ENCODE data around the gene AK8.

Gene AK8, protein sequence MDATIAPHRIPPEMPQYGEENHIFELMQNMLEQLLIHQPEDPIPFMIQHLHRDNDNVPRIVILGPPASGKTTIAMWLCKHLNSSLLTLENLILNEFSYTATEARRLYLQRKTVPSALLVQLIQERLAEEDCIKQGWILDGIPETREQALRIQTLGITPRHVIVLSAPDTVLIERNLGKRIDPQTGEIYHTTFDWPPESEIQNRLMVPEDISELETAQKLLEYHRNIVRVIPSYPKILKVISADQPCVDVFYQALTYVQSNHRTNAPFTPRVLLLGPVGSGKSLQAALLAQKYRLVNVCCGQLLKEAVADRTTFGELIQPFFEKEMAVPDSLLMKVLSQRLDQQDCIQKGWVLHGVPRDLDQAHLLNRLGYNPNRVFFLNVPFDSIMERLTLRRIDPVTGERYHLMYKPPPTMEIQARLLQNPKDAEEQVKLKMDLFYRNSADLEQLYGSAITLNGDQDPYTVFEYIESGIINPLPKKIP

DNA sequence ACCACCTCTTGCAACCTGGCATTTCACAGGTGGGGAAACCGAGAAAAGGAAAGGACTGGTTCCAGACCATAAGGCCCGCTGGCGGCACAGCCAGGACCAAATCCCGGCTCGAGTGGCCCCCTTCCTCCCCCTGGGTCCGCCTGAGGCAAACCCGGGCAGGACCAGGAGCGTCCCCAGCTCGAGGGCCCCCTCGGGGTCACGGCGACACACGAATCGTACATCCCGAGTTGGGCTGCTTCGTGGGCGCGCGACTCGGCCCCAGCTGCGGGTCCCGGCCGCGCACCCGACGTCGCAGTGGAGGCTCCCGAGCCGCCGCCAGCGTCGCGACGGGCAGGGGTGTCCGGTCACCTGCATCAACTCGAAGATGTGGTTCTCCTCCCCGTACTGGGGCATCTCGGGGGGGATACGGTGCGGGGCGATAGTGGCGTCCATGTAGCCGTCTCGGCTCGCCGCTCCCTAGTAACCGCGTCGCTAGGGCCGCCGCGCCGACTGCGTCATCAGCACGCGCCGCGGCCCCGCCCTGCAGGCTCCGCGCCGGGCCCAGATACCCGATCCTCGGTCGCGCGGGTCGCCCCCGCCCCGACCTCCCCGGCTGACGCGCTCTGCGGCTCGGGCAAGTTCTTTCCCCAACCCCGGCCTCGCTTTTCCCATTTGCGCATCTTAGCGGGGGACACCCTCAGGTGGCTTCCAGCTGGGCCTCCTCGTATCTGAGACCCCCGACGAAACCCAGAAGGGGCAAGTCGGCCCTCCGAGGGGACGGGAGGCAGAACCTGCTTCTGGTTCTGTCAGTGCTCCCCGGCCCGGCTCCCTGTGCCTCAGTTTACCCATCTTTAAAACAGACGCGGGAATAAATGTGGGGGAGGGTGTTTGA is at the start of gene AK8:
AK8 (minus strand) TSS at position 461 of the 871 bp plus-strand sequence; CDS start at position 432, 29 bp downstream.
- H3K4me3 ChIP-seq (ENCODE audit: low read length), result peak within 1 kb of the TSS; percentile 72
- H3K4me1 ChIP-seq (ENCODE audit: control insufficient read depth, insufficient read depth, low read length), result peaks cover 10% of the 10 kb centered on the region
- no peaks in the 10 kb centered on the region for H3K36me3 ChIP-seq (ENCODE audit: control insufficient read depth, insufficient read depth, low read length)
- no peaks in the 10 kb centered on the region for H3K9me3 ChIP-seq (ENCODE audit: control insufficient read depth, low read length)
- peak within 1 kb of the TSS; percentile 97 for H3K9ac ChIP-seq (ENCODE audit: low read length)
- H3K27me3 ChIP-seq (ENCODE audit: control insufficient read depth, insufficient read depth, low read length), result peaks cover 5% of the 10 kb centered on the region

DNA sequence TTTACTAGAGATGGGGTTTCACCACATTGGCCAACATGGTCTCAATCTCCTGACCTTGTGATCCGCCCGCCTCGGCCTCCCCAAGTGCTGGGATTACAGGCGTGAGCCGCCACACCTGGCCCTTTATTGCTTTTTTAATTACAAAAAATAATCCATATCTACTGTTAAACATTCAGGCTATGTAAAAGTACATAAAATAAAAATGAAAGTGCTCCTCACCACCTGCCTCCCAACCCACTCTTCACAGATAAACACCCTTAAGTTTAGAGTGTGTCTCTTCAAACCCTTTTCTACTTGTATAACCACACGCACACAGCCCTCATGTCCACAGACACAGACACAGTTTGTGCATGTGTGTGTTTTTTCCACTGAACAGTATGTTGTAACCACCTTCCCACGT is 49.6 kb upstream of the AK8 start:
- H3K4me1 ChIP-seq (ENCODE audit: control insufficient read depth, insufficient read depth, low read length), result no peaks in the 10 kb centered on the region
- no peaks in the 10 kb centered on the region for H3K9me3 ChIP-seq (ENCODE audit: control insufficient read depth, low read length)
- H3K9ac ChIP-seq (ENCODE audit: low read length), result no peak overlapping the region
- H3K27me3 ChIP-seq (ENCODE audit: control insufficient read depth, insufficient read depth, low read length), result no peaks in the 10 kb centered on the region
- no peak overlapping the region for H3K4me3 ChIP-seq (ENCODE audit: low read length)
- H3K36me3 ChIP-seq (ENCODE audit: control insufficient read depth, insufficient read depth, low read length), result no peaks in the 10 kb centered on the region

DNA sequence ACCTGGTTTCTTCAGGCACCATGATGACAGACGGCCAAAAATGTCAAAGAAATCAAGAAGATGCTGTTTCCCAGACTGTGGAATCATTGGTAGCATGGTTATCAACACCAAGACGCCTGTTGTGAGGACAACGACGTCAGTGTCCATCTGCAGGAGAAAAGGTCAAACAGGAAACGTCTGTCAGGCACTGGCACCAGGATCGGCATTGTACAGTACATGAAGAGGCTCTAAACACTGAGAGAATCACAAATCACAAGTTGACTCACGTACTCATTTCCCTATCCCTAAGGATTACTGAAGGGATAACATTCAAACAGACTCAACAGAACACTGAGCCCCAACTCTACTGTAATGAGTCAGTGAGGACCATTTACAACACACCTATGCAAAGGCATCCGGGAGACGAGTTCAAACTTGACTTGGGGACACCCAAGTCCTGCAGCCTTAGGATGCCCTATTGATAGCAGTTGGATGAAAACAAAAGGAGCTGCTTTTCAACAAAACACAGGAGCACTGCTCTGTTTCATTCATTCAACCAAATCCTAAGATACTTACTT is 45.3 kb upstream of the AK8 start:
- no peaks in the 10 kb centered on the region for H3K27me3 ChIP-seq (ENCODE audit: control insufficient read depth, insufficient read depth, low read length)
- H3K36me3 ChIP-seq (ENCODE audit: control insufficient read depth, insufficient read depth, low read length), result no peaks in the 10 kb centered on the region
- H3K4me3 ChIP-seq (ENCODE audit: low read length), result no peak overlapping the region
- H3K9me3 ChIP-seq (ENCODE audit: control insufficient read depth, low read length), result no peaks in the 10 kb centered on the region
- no peaks in the 10 kb centered on the region for H3K4me1 ChIP-seq (ENCODE audit: control insufficient read depth, insufficient read depth, low read length)
- no peak overlapping the region for H3K9ac ChIP-seq (ENCODE audit: low read length)

DNA sequence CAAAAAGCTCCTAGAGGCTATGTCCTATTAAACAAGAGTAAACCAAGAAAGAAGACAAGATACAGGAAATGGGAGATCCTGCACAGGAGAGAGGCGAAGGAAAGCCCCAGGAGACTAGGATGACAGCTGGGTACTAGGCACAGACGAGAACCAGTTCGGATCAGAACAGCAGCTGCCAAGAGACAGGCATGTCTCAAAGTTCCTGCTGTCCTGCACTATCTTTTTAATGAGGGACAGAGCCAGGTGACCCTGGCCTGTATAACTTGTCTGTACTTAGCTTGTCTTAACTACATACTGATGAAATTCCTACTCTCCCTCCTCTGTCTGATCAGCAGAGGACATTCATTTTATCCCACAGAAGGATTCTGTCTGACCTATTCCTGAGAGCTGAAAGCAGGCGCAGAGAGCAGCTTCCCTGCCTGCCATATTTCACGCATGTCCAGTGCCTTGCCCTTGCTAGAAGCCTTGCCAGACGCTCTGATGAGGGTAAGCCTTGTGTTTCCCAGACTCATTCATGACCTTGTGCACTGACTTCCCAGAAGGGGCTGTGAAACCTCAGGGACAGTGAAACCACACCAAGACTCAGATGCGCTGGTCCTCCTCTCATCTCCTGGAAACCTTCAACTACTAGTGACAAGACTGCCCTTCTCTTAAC is 41.7 kb upstream of the AK8 start:
- H3K27me3 ChIP-seq (ENCODE audit: control insufficient read depth, insufficient read depth, low read length), result no peaks in the 10 kb centered on the region
- H3K4me3 ChIP-seq (ENCODE audit: low read length), result no peak overlapping the region
- no peaks in the 10 kb centered on the region for H3K9me3 ChIP-seq (ENCODE audit: control insufficient read depth, low read length)
- H3K9ac ChIP-seq (ENCODE audit: low read length), result no peak overlapping the region
- H3K4me1 ChIP-seq (ENCODE audit: control insufficient read depth, insufficient read depth, low read length), result no peaks in the 10 kb centered on the region
- H3K36me3 ChIP-seq (ENCODE audit: control insufficient read depth, insufficient read depth, low read length), result no peaks in the 10 kb centered on the region

DNA sequence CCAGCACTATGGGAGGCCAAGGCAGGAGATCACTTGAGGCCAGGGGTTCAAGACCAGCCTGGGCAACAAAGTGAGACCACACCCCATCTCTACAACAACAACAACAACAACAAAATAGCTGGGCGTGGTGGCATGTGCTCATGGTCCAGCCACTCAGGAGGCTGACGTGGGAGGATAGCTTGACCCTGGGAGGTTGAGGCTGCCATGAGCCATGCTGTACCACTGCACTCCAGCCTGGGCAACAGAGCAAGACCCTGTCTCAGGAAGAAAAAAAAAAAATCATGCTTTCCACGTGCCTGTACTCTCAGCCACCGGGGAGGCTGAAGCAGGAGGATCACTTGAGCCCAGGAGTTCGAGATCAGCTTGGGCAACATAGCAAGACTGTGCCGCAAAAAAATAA is 36.8 kb upstream of the AK8 start:
- Histone ChIP-seq H3K9me3 (ENCODE audit: control insufficient read depth, low read length) (no peaks in the 10 kb centered on the region), H3K4me3 (ENCODE audit: low read length) (no peak overlapping the region), H3K36me3 (ENCODE audit: control insufficient read depth, insufficient read depth, low read length) (peaks cover 7% of the 10 kb centered on the region), H3K9ac (ENCODE audit: low read length) (no peak overlapping the region), H3K27me3 (ENCODE audit: control insufficient read depth, insufficient read depth, low read length) (no peaks in the 10 kb centered on the region), H3K4me1 (ENCODE audit: control insufficient read depth, insufficient read depth, low read length) (no peaks in the 10 kb centered on the region)

DNA sequence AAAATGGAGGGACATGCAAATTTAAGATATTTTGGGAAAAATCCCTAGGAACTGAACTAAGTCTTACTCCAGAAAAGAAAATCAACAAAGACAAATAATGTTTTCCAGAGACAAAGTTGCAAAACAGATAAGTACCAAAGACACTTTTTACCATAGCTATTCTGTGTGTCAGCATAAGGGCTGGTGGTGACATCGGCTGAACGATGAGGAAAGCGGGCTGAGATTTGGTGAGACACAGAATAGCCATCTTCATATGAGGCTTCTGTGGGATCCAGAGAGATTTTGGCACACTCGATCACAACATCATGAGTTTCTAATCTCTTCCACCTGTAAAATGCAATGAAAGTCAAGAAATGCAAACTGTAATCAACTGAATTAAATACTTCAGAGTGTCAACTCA is 34.0 kb upstream of the AK8 start:
- Histone ChIP-seq H3K4me1 (ENCODE audit: control insufficient read depth, insufficient read depth, low read length) (no peaks in the 10 kb centered on the region), H3K4me3 (ENCODE audit: low read length) (no peak overlapping the region), H3K9ac (ENCODE audit: low read length) (no peak overlapping the region), H3K9me3 (ENCODE audit: control insufficient read depth, low read length) (no peaks in the 10 kb centered on the region), H3K36me3 (ENCODE audit: control insufficient read depth, insufficient read depth, low read length) (peaks cover 7% of the 10 kb centered on the region), H3K27me3 (ENCODE audit: control insufficient read depth, insufficient read depth, low read length) (no peaks in the 10 kb centered on the region)

DNA sequence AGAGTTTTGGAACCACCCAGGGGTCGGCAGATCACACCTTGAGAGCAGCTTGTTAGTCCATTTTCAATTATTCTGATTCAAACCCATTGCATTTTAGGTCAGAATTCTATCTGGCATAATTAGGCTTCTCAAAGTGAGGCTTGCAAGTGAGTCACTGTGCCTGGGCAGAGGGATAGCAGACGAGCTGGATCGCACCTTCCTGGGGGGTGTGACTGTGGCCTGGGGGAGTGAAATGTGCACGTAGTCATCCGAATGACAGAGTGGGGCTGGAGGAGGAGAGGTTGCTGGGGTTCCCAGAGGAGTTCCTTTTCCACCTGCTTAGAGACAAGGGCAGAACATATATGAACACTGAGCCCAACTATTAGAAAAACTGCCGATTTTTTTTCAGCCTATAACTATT is 32.3 kb upstream of the AK8 start:
- Histone ChIP-seq H3K9ac (ENCODE audit: low read length) (no peak overlapping the region), H3K9me3 (ENCODE audit: control insufficient read depth, low read length) (no peaks in the 10 kb centered on the region), H3K4me1 (ENCODE audit: control insufficient read depth, insufficient read depth, low read length) (no peaks in the 10 kb centered on the region), H3K27me3 (ENCODE audit: control insufficient read depth, insufficient read depth, low read length) (no peaks in the 10 kb centered on the region), H3K36me3 (ENCODE audit: control insufficient read depth, insufficient read depth, low read length) (peaks cover 12% of the 10 kb centered on the region), H3K4me3 (ENCODE audit: low read length) (no peak overlapping the region)

DNA sequence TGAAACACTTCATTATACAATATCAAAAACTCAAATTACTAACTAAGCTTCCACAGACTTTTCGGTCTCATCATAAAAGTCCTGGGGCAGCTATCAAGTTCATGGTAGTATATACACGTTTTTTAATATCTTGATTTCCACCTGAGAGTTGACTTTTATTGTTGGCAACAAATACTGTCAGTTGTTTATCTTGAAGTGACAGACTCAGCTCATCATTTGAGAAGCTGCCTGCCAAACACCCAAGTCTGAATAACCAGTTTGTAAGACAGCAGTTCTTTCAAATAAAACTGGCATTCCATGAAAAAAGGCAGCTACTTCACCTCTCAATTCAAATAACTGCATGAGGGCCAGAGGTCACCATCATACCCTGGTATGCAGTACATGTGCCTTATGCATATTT is 31.2 kb upstream of the AK8 start:
- H3K9ac ChIP-seq (ENCODE audit: low read length), result no peak overlapping the region
- no peaks in the 10 kb centered on the region for H3K9me3 ChIP-seq (ENCODE audit: control insufficient read depth, low read length)
- H3K4me3 ChIP-seq (ENCODE audit: low read length), result no peak overlapping the region
- no peaks in the 10 kb centered on the region for H3K27me3 ChIP-seq (ENCODE audit: control insufficient read depth, insufficient read depth, low read length)
- peaks cover 12% of the 10 kb centered on the region for H3K36me3 ChIP-seq (ENCODE audit: control insufficient read depth, insufficient read depth, low read length)
- no peaks in the 10 kb centered on the region for H3K4me1 ChIP-seq (ENCODE audit: control insufficient read depth, insufficient read depth, low read length)

DNA sequence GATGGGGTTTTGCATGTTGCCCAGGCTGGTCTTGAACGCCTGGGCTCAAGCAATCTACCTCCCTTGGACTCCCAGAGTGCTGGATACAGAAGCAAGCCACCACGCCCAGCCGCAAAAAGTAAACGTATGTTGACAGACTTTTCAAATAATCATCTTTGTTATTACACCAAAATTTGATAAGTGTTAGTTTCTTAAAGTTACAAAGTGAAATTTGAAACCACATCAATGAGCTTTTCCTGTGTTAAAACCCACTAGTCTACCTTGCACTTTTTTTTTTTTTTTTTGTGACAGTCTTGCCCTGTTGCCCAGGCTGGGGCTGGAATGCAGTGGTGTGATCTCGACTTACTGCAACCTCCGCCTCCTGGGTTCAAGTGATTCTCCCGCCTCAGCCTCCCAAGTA is 30.6 kb upstream of the AK8 start:
- Histone ChIP-seq H3K4me3 (ENCODE audit: low read length) (no peak overlapping the region), H3K9me3 (ENCODE audit: control insufficient read depth, low read length) (no peaks in the 10 kb centered on the region), H3K27me3 (ENCODE audit: control insufficient read depth, insufficient read depth, low read length) (no peaks in the 10 kb centered on the region), H3K4me1 (ENCODE audit: control insufficient read depth, insufficient read depth, low read length) (no peaks in the 10 kb centered on the region), H3K36me3 (ENCODE audit: control insufficient read depth, insufficient read depth, low read length) (peaks cover 12% of the 10 kb centered on the region), H3K9ac (ENCODE audit: low read length) (no peak overlapping the region)

DNA sequence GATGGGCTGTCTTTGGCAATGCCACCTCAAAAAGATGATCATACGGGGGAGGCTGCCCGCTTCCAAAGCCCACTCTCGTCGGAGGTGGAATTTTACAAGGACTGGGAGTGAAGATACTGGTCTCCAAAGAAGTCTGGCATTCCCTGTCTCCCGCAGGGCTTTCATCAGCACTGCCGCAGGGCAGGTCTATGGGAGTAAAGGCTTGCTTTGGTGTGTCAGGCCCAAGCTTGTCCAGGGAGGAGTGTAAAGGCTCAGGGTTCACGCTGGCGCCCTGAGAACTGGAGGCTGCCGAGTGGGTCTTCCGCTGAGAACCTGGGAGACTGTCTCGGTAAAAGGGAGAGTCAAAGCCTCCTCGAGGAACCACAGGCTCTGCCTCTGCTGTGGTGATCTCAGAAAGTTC is 27.6 kb upstream of the AK8 start:
- Histone ChIP-seq H3K4me1 (ENCODE audit: control insufficient read depth, insufficient read depth, low read length) (no peaks in the 10 kb centered on the region), H3K27me3 (ENCODE audit: control insufficient read depth, insufficient read depth, low read length) (no peaks in the 10 kb centered on the region), H3K9me3 (ENCODE audit: control insufficient read depth, low read length) (no peaks in the 10 kb centered on the region), H3K4me3 (ENCODE audit: low read length) (no peak overlapping the region), H3K36me3 (ENCODE audit: control insufficient read depth, insufficient read depth, low read length) (peaks cover 9% of the 10 kb centered on the region), H3K9ac (ENCODE audit: low read length) (no peak overlapping the region)

DNA sequence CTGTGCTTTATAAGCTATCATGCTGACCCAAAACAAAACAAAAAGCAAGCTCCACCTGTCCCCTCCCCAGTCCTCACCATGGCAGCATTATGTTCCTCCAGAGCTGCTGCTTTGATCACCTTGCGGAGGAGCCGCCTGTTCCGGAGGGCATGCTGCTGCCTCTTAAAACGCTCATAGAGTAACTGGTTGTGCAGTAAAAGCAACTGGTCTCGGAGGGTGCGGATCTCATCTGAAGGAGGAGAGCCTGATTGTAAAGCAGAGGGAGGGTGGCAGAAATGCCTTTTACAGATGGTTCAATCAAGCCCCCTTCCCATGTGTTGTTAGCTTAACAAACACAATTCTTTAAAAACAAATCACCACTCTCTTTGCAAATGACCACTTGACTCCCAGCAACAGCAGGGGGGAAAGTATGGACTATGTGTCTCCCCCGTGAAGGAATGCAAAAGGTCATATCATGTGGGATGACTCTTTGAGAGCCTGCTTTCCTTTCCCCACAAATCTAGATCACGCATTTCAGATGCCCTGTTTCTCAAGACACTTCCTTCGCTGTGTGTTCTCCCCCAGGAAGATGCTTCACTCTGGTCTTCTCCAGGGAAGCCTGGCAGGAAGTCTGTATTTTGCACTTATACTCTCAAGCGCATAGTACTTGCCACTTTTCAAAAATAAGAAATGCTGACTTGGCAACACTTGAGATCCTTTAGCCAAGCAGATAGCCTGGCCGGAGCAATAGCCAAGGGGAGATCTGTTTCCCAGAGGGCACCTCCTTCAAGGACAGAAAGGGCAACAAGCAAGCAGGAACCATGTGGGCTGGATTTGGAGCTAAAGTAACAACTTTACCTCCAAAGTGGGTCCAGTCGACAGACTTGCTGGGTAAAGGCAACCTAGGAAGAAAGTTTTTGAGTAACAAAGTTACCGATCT is 25.7 kb upstream of the AK8 start:
- H3K4me1 ChIP-seq (ENCODE audit: control insufficient read depth, insufficient read depth, low read length), result no peaks in the 10 kb centered on the region
- no peak overlapping the region for H3K4me3 ChIP-seq (ENCODE audit: low read length)
- no peaks in the 10 kb centered on the region for H3K9me3 ChIP-seq (ENCODE audit: control insufficient read depth, low read length)
- H3K9ac ChIP-seq (ENCODE audit: low read length), result no peak overlapping the region
- H3K27me3 ChIP-seq (ENCODE audit: control insufficient read depth, insufficient read depth, low read length), result no peaks in the 10 kb centered on the region
- H3K36me3 ChIP-seq (ENCODE audit: control insufficient read depth, insufficient read depth, low read length), result peaks cover 5% of the 10 kb centered on the region
